HepG2 (cell line): ENCODE results near the gene SEMA4C. TPM values are rescaled to one million over a fixed set of nuclear protein-coding genes. Genes with fewer than 3 reads are reported as not detected.
A peak's percentile ranks its signal among the peaks of the same experiment; 100 is the strongest.

Experiments used
- ARID2 ChIP-seq: sonication (generic); formaldehyde crosslinking; IDR thresholded peaks from 2 replicates; pipeline ENCODE4 v1.8.1; 2022; ENCODE audit warnings: mild to moderate bottlenecking, missing genetic modification reagents, borderline replicate concordance
- CENPBD1 ChIP-seq: sonication (generic); formaldehyde crosslinking; IDR thresholded peaks from 2 replicates; pipeline ENCODE4 v1.8.0; 2022; ENCODE audit warnings: missing genetic modification reagents, low read depth, mild to moderate bottlenecking, borderline replicate concordance
- CENPT ChIP-seq: sonication (generic); formaldehyde crosslinking; IDR thresholded peaks from 2 replicates; pipeline ENCODE4 v1.8.0; 2022; ENCODE audit warnings: low read depth, mild to moderate bottlenecking, moderate library complexity, missing genetic modification reagents
- CREM ChIP-seq, 2 experiments: sonication (generic) in 1 of 2; formaldehyde crosslinking in 1 of 2; IDR thresholded peaks; 2 replicates each; pipeline versions ENCODE4 v1.4.0 to v1.6.1; 2016 to 2020; ENCODE audit warnings: antibody characterized with exemption in 1 of 2, mild to moderate bottlenecking in 1 of 2, missing genetic modification reagents in 1 of 2
- DNMT1 ChIP-seq: sonication (generic); formaldehyde crosslinking; IDR thresholded peaks from 2 replicates; pipeline ENCODE4 v1.5.1; 2020; ENCODE audit warnings: mild to moderate bottlenecking, missing genetic modification reagents
- FOXK2 ChIP-seq: fragments of 450-650 bp; IDR thresholded peaks from 2 replicates; pipeline ENCODE4 v1.6.1; 2016
- FOXP1 ChIP-seq, 2 experiments: fragments of 450-650 bp in 1 of 2; IDR thresholded peaks; 2 replicates each; pipeline ENCODE4 v1.6.1; 2017 to 2018; ENCODE audit warnings: antibody characterized with exemption in 1 of 2
- HIVEP1 ChIP-seq: sonication (generic); formaldehyde crosslinking; IDR thresholded peaks from 2 replicates; pipeline ENCODE4 v1.4.0; 2020; ENCODE audit warnings: mild to moderate bottlenecking, missing genetic modification reagents
- HOXA5 ChIP-seq: sonication (generic); formaldehyde crosslinking; IDR thresholded peaks from 2 replicates; pipeline ENCODE4 v1.4.0; 2020; ENCODE audit warnings: missing genetic modification reagents
- REPIN1 ChIP-seq: sonication (generic); formaldehyde crosslinking; IDR thresholded peaks from 2 replicates; pipeline ENCODE4 v1.8.0; 2022; ENCODE audit warnings: missing genetic modification reagents, low read depth, mild to moderate bottlenecking, borderline replicate concordance
- SMAD9 ChIP-seq: sonication (generic); formaldehyde crosslinking; IDR thresholded peaks from 2 replicates; pipeline ENCODE4 v1.5.1; 2020; ENCODE audit warnings: mild to moderate bottlenecking, missing genetic modification reagents
- SNAPC2 ChIP-seq: sonication (generic); formaldehyde crosslinking; IDR thresholded peaks from 2 replicates; pipeline ENCODE4 v1.8.1; 2022; ENCODE audit warnings: mild to moderate bottlenecking, missing genetic modification reagents
- SOX5 ChIP-seq: IDR thresholded peaks from 2 replicates; pipeline ENCODE4 v1.6.1; 2016; ENCODE audit warnings: borderline replicate concordance
- UBTF ChIP-seq: sonication (generic); formaldehyde crosslinking; IDR thresholded peaks from 2 replicates; pipeline ENCODE4 v1.4.0; 2020; ENCODE audit warnings: mild to moderate bottlenecking, missing genetic modification reagents
- XRCC5 ChIP-seq: fragments of 200-400 bp; formaldehyde crosslinking; optimal IDR thresholded peaks from 2 replicates; pipeline ENCODE3; 2017; ENCODE audit warnings: mild to moderate bottlenecking, low read length
- ZBTB33 ChIP-seq: sonication (generic); formaldehyde crosslinking; IDR thresholded peaks from 2 replicates; pipeline ENCODE4 v1.4.0; 2020; ENCODE audit warnings: missing genetic modification reagents
- ZBTB7B ChIP-seq: sonication (generic); formaldehyde crosslinking; IDR thresholded peaks from 2 replicates; pipeline ENCODE4 v1.4.0; 2020; ENCODE audit warnings: missing genetic modification reagents
- ZNF136 ChIP-seq: sonication (generic); formaldehyde crosslinking; IDR thresholded peaks from 2 replicates; pipeline ENCODE4 v1.8.1; 2022; ENCODE audit warnings: low read depth, mild to moderate bottlenecking, moderate library complexity, missing genetic modification reagents
- ZNF207 ChIP-seq: fragments of 450-650 bp; IDR thresholded peaks from 2 replicates; pipeline ENCODE4 v1.6.1; 2016; ENCODE audit warnings: antibody characterized with exemption, borderline replicate concordance
- ZNF317 ChIP-seq: sonication (generic); formaldehyde crosslinking; IDR thresholded peaks from 2 replicates; pipeline ENCODE4 v1.5.0; 2020; ENCODE audit warnings: mild to moderate bottlenecking, missing genetic modification reagents
- ZNF7 ChIP-seq: IDR thresholded peaks from 2 replicates; pipeline ENCODE4 v1.6.1; 2016; ENCODE audit warnings: missing biosample characterization, missing genetic modification reagents
- ZNF713 ChIP-seq: sonication (generic); formaldehyde crosslinking; IDR thresholded peaks from 2 replicates; pipeline ENCODE4 v1.4.0; 2020; ENCODE audit warnings: mild to moderate bottlenecking, missing genetic modification reagents
- ZNF780A ChIP-seq: sonication (generic); formaldehyde crosslinking; IDR thresholded peaks from 2 replicates; pipeline ENCODE4 v1.8.0; 2022; ENCODE audit warnings: mild to moderate bottlenecking, missing genetic modification reagents, moderate library complexity
- polyA plus RNA-seq, 8 experiments: library from polyadenylated mRNA; depleted of rRNA in 3 of 8; stranded (reverse) in 7 of 8; unstranded in 1 of 8; fragments of >200 nt; fragmentation: Illumina TruSeq in 4 of 8; extraction: Trizol in 4 of 8; gene quantifications; 2 replicates each; pipeline versions ENCODE4 v1.2.1 to v1.2.3, GENCODE V29; 2011 to 2016; ENCODE audit warnings: low read depth in 4 of 8, missing spikeins in 1 of 8, mixed read lengths in 1 of 8; ENCODE audit not compliant: insufficient read depth in 1 of 8
- total RNA-seq, 5 experiments: library from RNA; depleted of rRNA; stranded (reverse); fragments of >200 nt; fragmentation: Illumina TruSeq; extraction: Trizol; gene quantifications; 2 replicates each; pipeline ENCODE4 v1.2.3, GENCODE V29; 2016; ENCODE audit warnings: low read depth in 1 of 5
- TF ChIP-seq, protein P1 (sequence below): sonication (generic); formaldehyde crosslinking; IDR thresholded peaks from 2 replicates; pipeline ENCODE4 v1.4.0; 2020; ENCODE audit warnings: low read depth, mild to moderate bottlenecking, missing genetic modification reagents

Gene SEMA4C
- total and polyA plus RNA-seq, 2 of the 13 experiments (the other 11 are each of a cell fraction or from before 2014, with no cell fraction given) = 25.9 to 46.6 TPM

- TF ChIP-seq UBTF (CRISPR knock-in tag) (peak; percentile 93), SOX5 (CRISPR knock-in tag) (peak; percentile 90), XRCC5 (peak; percentile 97), HIVEP1 (no peak; the same call in 1 of the 2 replicates), SMAD9 (CRISPR knock-in tag) (no peak), ZNF136 (0 out of 2 replicates have a peak, but pooled peaks have one; percentile 64), CREM (IDR thresholded peaks at IDR 0.05) (peak; percentile 68; the same call in 1 of the 2 replicates), CREM (CRISPR knock-in tag; IDR thresholded peaks at IDR 0.05) (no peak), REPIN1 (CRISPR knock-in tag) (peak; percentile 99), ZNF207 (no peak), ZNF317 (CRISPR knock-in tag) (no peak), DNMT1 (CRISPR knock-in tag) (0 out of 2 replicates have a peak, but pooled peaks have one; percentile 81), CENPBD1 (no peak), HOXA5 (peak; percentile 91), CENPT (CRISPR knock-in tag) (no peak; the same call in 1 of the 2 replicates), ZBTB7B (CRISPR knock-in tag) (peak; percentile 96), ZNF713 (CRISPR knock-in tag) (0 out of 2 replicates have a peak, but pooled peaks have one; percentile 74), ARID2 (CRISPR knock-in tag) (peak; percentile 65; the same call in 1 of the 2 replicates), FOXK2 (peak; percentile 47; the same call in 1 of the 2 replicates), ZNF780A (CRISPR knock-in tag) (0 out of 2 replicates have a peak, but pooled peaks have one; percentile 21), ZNF7 (CRISPR knock-in tag) (no peak), SNAPC2 (peak; percentile 74; the same call in 1 of the 2 replicates), FOXP1 (IDR thresholded peaks at IDR 0.05) (peak; percentile 52; the same call in 1 of the 2 replicates), FOXP1 (CRISPR knock-in tag; IDR thresholded peaks at IDR 0.05) (peak; percentile 96), ZBTB33 (peak; percentile 85)
- TF ChIP-seq, protein P1, sequence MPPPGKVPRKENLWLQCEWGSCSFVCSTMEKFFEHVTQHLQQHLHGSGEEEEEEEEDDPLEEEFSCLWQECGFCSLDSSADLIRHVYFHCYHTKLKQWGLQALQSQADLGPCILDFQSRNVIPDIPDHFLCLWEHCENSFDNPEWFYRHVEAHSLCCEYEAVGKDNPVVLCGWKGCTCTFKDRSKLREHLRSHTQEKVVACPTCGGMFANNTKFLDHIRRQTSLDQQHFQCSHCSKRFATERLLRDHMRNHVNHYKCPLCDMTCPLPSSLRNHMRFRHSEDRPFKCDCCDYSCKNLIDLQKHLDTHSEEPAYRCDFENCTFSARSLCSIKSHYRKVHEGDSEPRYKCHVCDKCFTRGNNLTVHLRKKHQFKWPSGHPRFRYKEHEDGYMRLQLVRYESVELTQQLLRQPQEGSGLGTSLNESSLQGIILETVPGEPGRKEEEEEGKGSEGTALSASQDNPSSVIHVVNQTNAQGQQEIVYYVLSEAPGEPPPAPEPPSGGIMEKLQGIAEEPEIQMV (CRISPR knock-in tag) = peak; percentile 69; the same call in 1 of the 2 replicates
These were observed 50.6 kb downstream of the SEMA4C start (continued) for GRCh38 chr2:96819128-96819875.
